ENCODE measurements around the gene ZSWIM9. TPM values are rescaled to one million over a fixed set of nuclear protein-coding genes. Genes with fewer than 3 reads are reported as not detected.
A peak's percentile ranks its signal among the peaks of the same experiment; 100 is the strongest.

ZSWIM9 gene
- total RNA-seq, 3 donors from 2014 or later = 6.0 to 12.9 (median 8.7) TPM

DNA sequence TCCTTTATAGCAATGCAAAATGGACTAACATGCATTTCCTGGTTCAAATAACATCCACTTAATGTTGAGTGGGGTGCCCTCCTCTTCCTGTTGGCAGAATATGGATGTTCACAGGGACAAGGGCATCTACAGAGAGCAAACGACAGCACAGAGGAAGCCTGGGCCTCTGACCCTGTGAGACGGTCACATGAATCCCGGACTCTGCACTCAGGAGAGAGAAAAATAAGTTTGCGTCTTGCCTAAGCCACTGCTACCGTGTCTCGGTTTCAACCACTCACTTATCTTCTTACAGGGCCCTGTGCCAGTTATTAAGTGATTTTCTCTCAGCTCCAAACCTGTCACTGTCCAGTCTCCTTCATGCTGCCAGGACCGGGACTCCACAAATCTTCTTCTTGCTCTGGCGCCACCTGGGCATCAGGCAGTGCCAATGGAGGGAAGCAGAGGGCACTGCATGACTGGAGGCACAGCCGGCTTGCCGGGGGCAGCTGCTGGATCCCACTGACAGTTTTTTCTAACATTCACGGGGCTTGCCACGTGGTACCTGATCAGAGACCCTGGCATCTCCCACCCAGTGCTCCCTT lies 12.2 kb upstream of the ZSWIM9 start:
- Histone ChIP-seq H3K36me3 (ENCODE audit: low read depth) (no peaks in the 10 kb centered on the region), H3K9me3 (no peaks in the 10 kb centered on the region), H3K4me1 (ENCODE audit: low read depth) (no peaks in the 10 kb centered on the region), H3K4me3 (no peak overlapping the region)
- DNase-seq (peak in 1 of 3 donors; percentile 9), ATAC-seq (no peak)
- intact Hi-C loops (cut with DNase I, micrococcal nuclease) = no loop called here
- TF ChIP-seq CTCF (IDR thresholded peaks at IDR 0.05) = no peak

DNA sequence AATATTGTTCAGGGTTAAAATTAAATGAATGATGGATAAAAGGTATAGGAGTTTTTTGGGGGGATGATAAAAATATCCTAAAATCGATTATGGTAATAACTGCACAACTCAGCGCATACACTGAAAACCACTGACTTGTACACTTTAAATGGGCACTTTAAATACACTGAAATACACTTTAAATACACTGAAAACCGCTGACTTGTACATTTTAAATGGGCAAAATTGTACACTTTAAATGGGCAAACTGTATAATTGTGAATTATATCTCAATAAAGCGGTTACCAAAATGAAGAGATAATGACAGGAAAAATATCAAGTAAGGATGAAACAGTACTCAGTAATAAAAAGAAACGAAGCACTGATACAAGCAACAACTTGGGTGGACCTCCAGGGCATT lies 1.8 kb upstream of the ZSWIM9 start:
- no peak for TF ChIP-seq CTCF (IDR thresholded peaks at IDR 0.05)
- Histone ChIP-seq H3K4me3 (no peak overlapping the region), H3K36me3 (ENCODE audit: low read depth) (no peaks in the 10 kb centered on the region), H3K4me1 (ENCODE audit: low read depth) (peaks cover 12% of the 10 kb centered on the region), H3K9me3 (no peaks in the 10 kb centered on the region)
- intact Hi-C loops (cut with DNase I, micrococcal nuclease) = no loop called here
- no peak for ATAC-seq
- no peak for DNase-seq

DNA sequence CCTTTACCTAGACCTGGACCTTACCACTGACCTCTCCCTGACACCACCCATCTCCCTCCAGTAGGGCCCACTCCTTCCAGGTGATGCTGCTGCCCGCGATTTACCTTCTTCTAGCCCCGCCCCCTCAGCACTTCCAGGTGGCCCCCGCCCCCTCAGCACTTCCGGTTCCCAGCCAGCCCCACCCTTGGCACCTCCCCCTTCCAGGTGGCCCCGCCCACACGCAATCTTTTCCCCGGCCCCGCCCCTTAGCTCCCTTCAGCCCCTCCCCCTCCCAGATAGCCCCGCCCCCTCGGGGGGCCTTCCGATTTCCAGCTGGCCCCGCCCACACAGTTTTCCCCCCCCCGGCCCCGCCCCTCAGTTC lies 922 bp upstream of the ZSWIM9 start:
- TF ChIP-seq CTCF (IDR thresholded peaks at IDR 0.05) = no peak
- no peaks in the 10 kb centered on the region for H3K9me3 ChIP-seq
- H3K4me3 ChIP-seq = no peak overlapping the region
- DNase-seq (peak; percentile 92 to 95 (median 94)), ATAC-seq (peak; percentile 90)
- intact Hi-C loops (cut with DNase I, micrococcal nuclease) = no loop called here
- peaks cover 12% of the 10 kb centered on the region for H3K4me1 ChIP-seq (ENCODE audit: low read depth)
- H3K36me3 ChIP-seq (ENCODE audit: low read depth) = no peaks in the 10 kb centered on the region

GRCh38 chr19:48170817-48171347 lies 402 bp downstream of the ZSWIM9 start:
- no peak for ATAC-seq
- peak in 2 of 3 donors; percentile 22 to 63 for DNase-seq
- intact Hi-C loops (cut with DNase I, micrococcal nuclease) = no loop called here
- H3K4me3 ChIP-seq = peak overlapping the region; percentile 57
- H3K4me1 ChIP-seq (ENCODE audit: low read depth) = peaks cover 12% of the 10 kb centered on the region
- TF ChIP-seq CTCF (IDR thresholded peaks at IDR 0.05) = no peak
- no peaks in the 10 kb centered on the region for H3K9me3 ChIP-seq
- no peaks in the 10 kb centered on the region for H3K36me3 ChIP-seq (ENCODE audit: low read depth)

GRCh38 chr19:48171710-48172109 lies 1.2 kb downstream of the ZSWIM9 start:
- intact Hi-C loops (cut with DNase I, micrococcal nuclease) = no loop called here
- TF ChIP-seq CTCF (IDR thresholded peaks at IDR 0.05) = no peak
- DNase-seq (peak; percentile 20 to 59 (median 45)), ATAC-seq (no peak)
- no peaks in the 10 kb centered on the region for H3K9me3 ChIP-seq
- no peaks in the 10 kb centered on the region for H3K36me3 ChIP-seq (ENCODE audit: low read depth)
- peaks cover 12% of the 10 kb centered on the region for H3K4me1 ChIP-seq (ENCODE audit: low read depth)
- no peak overlapping the region for H3K4me3 ChIP-seq

All from mucosa of descending colon (tissue), 3 donors.